NT2/D1 (cell line): Measurements from ENCODE around the gene DHCR24.

Source experiments
- DNase-seq: peaks from one replicate; pipeline ENCODE4 v3.0.0-alpha.2; 2011; ENCODE audit warnings: low read depth, low spot score
- H3K27me3 ChIP-seq: 2 replicates; pipeline ENCODE4 v1.6.0; 2011; ENCODE audit warnings: mild to moderate bottlenecking; ENCODE audit not compliant: insufficient read length, insufficient read depth
- H3K36me3 ChIP-seq: 2 replicates; pipeline ENCODE4 v1.6.1; 2011; ENCODE audit warnings: mild to moderate bottlenecking, low read length, mixed read lengths; ENCODE audit not compliant: insufficient read depth, insufficient read length
- H3K4me1 ChIP-seq: 2 replicates; pipeline ENCODE4 v1.5.1; 2011; ENCODE audit not compliant: insufficient read depth, insufficient read length
- H3K4me3 ChIP-seq: 2 replicates; pipeline ENCODE4 v1.5.1; 2011; ENCODE audit warnings: low read depth; ENCODE audit not compliant: insufficient read length
- H3K9ac ChIP-seq: 2 replicates; pipeline ENCODE4 v1.6.0; 2011; ENCODE audit warnings: low read depth; ENCODE audit not compliant: insufficient read length
- H3K9me3 ChIP-seq: 2 replicates; pipeline ENCODE4 v1.5.1; 2011; ENCODE audit warnings: mild to moderate bottlenecking, low read length; ENCODE audit not compliant: insufficient read depth
- SUZ12 ChIP-seq: IDR thresholded peaks from 2 replicates; pipeline ENCODE4 v1.6.1; 2011; ENCODE audit not compliant: insufficient read length, insufficient read depth; ENCODE audit errors: extremely low read depth
- YY1 ChIP-seq: IDR thresholded peaks from 2 replicates; pipeline ENCODE4 v1.6.1; 2011; ENCODE audit not compliant: insufficient read length, insufficient read depth
- ZNF274 ChIP-seq: IDR thresholded peaks from 2 replicates; pipeline ENCODE4 v1.6.1; 2011; ENCODE audit warnings: mild to moderate bottlenecking, low read depth, low read length

Gene DHCR24

DNA sequence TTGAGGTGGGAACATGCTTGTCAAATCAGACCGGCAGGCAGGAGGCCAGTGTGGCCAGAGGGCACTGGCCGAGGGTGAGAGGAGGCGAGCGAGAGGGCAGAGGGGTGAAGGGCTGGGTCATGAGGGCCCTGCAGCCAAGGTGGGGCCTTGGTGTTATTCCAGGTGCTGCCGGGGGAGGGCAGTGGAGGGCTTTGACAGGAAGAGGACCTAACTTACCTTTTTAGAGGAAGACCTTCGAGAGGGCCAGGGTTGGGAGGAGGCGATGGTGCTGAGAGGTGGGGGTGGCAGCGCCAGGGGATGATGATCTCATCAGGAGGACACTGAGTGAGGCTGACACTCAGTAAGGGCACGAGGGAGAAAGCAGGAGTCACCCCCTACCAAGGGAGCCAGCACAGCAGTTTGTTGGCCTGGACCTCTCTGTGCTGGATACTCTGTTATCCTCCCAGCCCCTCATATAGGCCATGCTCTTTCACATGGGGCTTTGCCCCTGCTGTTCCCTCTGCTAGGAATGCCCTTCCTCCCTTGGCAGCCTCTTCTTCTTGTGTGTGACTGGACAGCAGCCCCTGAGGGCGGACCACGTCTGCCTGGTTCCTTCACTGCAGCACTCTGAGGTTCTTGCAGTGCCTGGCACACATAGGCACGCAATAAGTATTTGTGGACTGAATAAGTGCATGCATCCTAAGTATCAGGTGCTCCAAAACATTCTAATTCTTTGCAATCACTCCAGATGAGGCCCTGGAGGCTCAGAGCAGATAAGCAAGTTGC is 78.4 kb downstream of the DHCR24 start:
- H3K36me3 ChIP-seq, result no peaks in the 10 kb centered on the region
- no peak for DNase-seq
- peaks cover 22% of the 10 kb centered on the region for H3K4me1 ChIP-seq
- H3K4me3 ChIP-seq, result no peak overlapping the region
- peaks cover 18% of the 10 kb centered on the region for H3K27me3 ChIP-seq
- TF ChIP-seq SUZ12 (no peak), YY1 (no peak), ZNF274 (no peak)
- no peaks in the 10 kb centered on the region for H3K9me3 ChIP-seq
- H3K9ac ChIP-seq, result no peak overlapping the region

DNA sequence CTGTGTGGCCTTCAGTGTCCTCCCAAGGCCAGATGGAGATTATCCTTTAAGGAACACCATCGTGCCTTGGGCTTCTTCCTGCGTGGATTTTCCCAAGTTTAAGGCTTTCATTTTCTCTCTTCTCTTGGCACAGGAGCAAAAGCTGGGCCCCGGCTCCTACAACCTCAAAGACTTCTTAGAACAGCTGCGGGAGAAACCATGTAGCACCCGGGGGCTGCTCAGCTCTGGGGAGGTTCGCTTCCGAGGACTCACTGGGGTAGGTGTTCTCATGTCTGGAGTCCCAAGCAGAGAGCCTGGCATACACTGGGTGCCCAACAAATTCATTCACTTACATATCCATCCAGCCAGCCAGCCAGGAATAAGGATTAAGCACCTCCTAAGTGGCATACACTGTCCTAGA is 79.2 kb downstream of the DHCR24 start:
- Histone ChIP-seq H3K36me3 (no peaks in the 10 kb centered on the region), H3K9me3 (no peaks in the 10 kb centered on the region), H3K27me3 (peaks cover 13% of the 10 kb centered on the region), H3K9ac (no peak overlapping the region), H3K4me1 (peaks cover 16% of the 10 kb centered on the region), H3K4me3 (no peak overlapping the region)
- TF ChIP-seq ZNF274, result no peak
- no peak for TF ChIP-seq YY1
- TF ChIP-seq SUZ12, result no peak
- no peak for DNase-seq

DNA sequence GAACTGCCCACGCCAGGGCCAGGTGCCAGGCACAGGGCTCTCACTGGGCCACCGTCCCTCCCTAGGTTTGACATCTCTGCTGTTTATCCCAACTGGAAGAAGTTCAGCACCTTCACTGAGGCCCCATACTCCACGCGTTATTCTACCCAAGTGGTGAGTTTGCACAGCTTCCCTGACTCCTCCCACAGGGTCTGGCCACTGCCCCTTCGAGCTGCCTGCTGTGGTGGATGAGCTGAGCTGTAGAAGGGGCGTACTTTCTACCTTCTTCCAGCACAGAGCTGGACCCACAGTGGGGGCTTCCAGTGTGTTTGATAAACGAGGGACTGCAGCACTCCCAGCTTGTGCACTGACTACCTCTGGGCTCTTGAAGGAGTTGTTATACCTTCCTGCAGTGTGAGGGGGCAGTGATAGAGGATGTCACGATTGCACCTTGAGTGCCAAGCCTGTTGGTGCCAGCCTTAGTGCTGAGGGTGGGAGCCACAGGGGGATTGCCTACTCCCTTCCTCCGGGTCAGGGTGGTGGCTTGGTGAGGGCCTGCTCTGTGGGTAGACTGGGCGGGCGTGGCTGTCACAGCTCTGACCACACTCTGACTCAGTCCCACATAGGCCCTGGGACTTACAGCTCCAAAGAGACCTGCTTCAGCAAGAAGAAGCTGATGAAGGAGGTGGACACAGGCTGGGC is 79.9 kb downstream of the DHCR24 start:
- DNase-seq, result no peak

DNA sequence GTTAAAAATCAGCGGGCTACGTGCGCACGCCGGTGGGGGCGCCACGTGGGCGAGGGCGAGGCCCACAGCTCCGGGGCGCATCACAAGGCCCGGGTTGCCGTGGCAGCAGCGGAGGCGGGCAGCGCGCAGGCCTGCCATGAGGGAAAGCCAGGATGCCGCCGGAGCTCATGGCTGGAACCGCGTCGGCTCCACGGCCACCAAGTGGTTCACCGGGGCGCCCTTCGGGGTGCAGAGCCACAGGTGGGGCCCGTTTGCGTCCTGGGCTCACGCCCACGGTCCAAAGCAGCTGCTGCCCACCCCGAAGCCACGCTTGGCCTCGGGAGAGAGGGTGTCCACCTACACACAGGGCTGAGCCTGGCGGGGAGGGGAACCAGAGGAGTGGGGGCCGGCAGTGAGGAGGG is 81.0 kb downstream of the DHCR24 start:
- no peak for TF ChIP-seq ZNF274
- no peak for TF ChIP-seq YY1
- TF ChIP-seq SUZ12, result no peak
- Histone ChIP-seq H3K36me3 (no peaks in the 10 kb centered on the region), H3K9ac (no peak overlapping the region), H3K27me3 (peaks cover 7% of the 10 kb centered on the region), H3K4me3 (no peak overlapping the region), H3K4me1 (peaks cover 21% of the 10 kb centered on the region), H3K9me3 (no peaks in the 10 kb centered on the region)
- no peak for DNase-seq

More for the DNA sequence above, 79.9 kb downstream of the DHCR24 start:
- TF ChIP-seq SUZ12 (no peak), ZNF274 (no peak), YY1 (no peak)
- Histone ChIP-seq H3K36me3 (no peaks in the 10 kb centered on the region), H3K9me3 (no peaks in the 10 kb centered on the region), H3K9ac (no peak overlapping the region), H3K4me1 (peaks cover 15% of the 10 kb centered on the region), H3K27me3 (peaks cover 10% of the 10 kb centered on the region), H3K4me3 (no peak overlapping the region)

DNA sequence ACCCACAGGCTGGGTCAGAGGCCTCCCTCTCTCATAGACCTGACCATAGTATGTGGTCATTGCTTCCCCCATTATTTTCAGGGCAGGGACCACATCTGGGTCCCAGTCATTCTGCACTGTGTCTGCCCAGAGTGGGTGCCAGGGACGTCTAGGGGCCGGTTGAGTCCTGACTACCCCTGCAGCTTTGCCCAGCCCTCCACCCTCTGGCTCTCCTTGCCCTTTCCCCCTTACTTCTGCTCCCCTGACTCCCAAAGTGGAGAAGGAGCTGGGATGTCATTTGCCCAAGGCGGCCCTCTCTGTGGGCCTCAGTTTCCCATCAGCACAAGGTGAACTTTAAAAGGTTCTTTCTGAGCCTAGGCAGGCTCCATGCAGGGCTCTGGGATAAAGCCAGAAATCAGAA is 81.5 kb downstream of the DHCR24 start:
- Histone ChIP-seq H3K9me3 (no peaks in the 10 kb centered on the region), H3K36me3 (no peaks in the 10 kb centered on the region), H3K4me1 (peaks cover 25% of the 10 kb centered on the region), H3K4me3 (no peak overlapping the region), H3K9ac (no peak overlapping the region), H3K27me3 (peaks cover 5% of the 10 kb centered on the region)
- DNase-seq, result no peak
- no peak for TF ChIP-seq ZNF274
- TF ChIP-seq YY1, result no peak
- no peak for TF ChIP-seq SUZ12

DNA sequence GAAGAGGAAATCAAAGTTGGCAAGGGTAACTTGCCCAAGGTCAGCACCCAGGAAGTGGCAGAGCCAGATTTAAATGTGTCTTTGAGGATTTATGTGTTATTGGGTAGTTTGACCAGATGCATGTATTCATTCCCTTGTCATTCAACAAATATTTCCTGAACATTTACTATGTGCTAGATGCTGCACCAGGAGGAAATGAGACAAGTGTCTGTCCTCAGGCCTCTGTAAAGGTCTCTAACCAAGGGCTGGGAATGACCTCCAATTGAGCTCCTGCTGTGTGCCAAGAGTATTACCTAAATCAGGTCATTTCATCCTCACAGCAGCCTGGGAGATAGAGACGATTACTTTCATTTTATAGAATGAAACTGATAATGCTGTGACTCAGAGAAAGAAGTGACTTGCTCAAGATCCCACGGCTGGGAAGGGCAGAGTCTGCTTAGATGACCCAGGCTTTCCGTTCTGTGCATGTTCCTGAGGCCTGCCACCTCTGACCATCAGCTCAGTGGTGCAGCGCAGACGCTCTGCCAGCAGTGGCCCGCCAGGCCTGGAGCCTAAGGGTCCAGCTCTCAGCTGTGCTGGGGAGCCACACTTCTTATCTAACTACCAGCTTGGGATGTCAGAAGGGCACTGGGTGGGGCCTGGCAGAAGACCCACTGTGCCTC is 82.4 kb downstream of the DHCR24 start:
- peaks cover 21% of the 10 kb centered on the region for H3K4me1 ChIP-seq
- H3K9me3 ChIP-seq, result no peaks in the 10 kb centered on the region
- H3K36me3 ChIP-seq, result no peaks in the 10 kb centered on the region
- H3K9ac ChIP-seq, result no peak overlapping the region
- no peak for DNase-seq
- TF ChIP-seq SUZ12, result no peak
- no peak for TF ChIP-seq YY1
- TF ChIP-seq ZNF274, result no peak
- H3K27me3 ChIP-seq, result no peaks in the 10 kb centered on the region
- no peak overlapping the region for H3K4me3 ChIP-seq

DNA sequence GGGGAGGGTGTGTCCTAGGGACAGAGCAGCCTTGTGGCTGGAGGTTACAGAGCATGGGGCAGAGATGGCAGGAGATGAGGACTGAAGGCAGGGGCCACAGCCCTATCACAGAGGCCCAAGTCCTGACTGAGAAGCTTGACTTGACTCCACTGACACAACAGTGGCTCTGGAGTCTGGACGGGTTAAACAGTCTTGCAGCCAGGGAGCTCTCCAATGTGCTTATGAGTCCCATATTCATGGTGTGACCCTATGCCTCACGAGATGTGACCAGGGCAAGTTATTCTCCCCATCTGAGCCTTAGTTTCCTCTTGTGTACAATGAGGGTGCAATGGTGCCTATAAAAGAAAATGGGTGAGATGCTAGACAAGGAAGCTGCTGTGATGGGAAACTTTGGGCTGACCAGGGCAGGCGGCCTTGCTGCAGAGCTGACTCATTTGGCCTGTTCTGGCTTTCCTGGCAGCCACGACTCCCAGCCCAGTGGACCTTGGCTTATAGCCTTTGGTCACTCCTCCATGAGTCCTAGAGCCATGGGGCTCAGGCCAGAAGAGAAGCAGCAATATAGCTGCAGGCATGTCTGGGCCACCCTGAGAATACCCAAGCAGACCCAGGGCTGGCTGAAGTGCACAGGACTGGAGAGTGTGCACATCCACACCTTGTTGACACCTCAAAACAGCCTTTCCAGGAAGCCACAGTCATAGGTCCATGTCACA is 83.1 kb downstream of the DHCR24 start:
- peaks cover 18% of the 10 kb centered on the region for H3K4me1 ChIP-seq
- H3K9me3 ChIP-seq, result no peaks in the 10 kb centered on the region
- no peak overlapping the region for H3K9ac ChIP-seq
- TF ChIP-seq YY1 (no peak), SUZ12 (no peak), ZNF274 (no peak)
- no peak for DNase-seq
- H3K4me3 ChIP-seq, result no peak overlapping the region
- H3K27me3 ChIP-seq, result no peaks in the 10 kb centered on the region
- H3K36me3 ChIP-seq, result no peaks in the 10 kb centered on the region
